IMR-90 (cell line): ENCODE results near the gene NDUFS7. TPM values are rescaled to one million over a fixed set of nuclear protein-coding genes. Genes with fewer than 3 reads are reported as not detected.

Source experiments
- ATAC-seq: fragments of 200-7000 bp; cut with Tn5 transposase; 2 replicates; pipeline ENCODE4 v1.9.1; 2020; ENCODE audit warnings: low read depth, mild to moderate bottlenecking, moderate library complexity
- BruUV-seq: library from RNA; stranded (reverse); fragments of 400-500 nt; replicated peaks from 2 replicates; lab custom pipeline; 2021; lab: Mats Ljungman, UMichigan
- CTCF ChIA-PET: fragments of 300-600 bp; formaldehyde crosslinking; extraction: SDS; loops from one replicate; lab custom pipeline; 2021; ENCODE audit warnings: antibody characterized with exemption; lab: Yijun Ruan, JAX
- POLR2A ChIA-PET: fragments of 300-600 bp; sonication (Branson Sonifier 250); formaldehyde crosslinking; loops from one replicate; lab custom pipeline; 2022; ENCODE audit warnings: antibody characterized with exemption; ENCODE audit not compliant: unreplicated experiment; lab: Charles Lee
- DNase-seq: peaks from one replicate; pipeline ENCODE4 v3.0.0; 2013
- H2AFZ ChIP-seq: replicated peaks from 2 replicates; pipeline ENCODE3; 2013; ENCODE audit warnings: low read length, mild to moderate bottlenecking; ENCODE audit not compliant: poor library complexity
- H2AK5ac ChIP-seq: 2 replicates; pipeline ENCODE4 v1.6.1; 2013; ENCODE audit warnings: low read depth, low read length, inconsistent platforms
- H2AK9ac ChIP-seq: replicated peaks from 2 replicates; pipeline ENCODE3; 2013; ENCODE audit warnings: mild to moderate bottlenecking, low read depth, low read length, moderate library complexity; ENCODE audit not compliant: poor library complexity
- H2BK120ac ChIP-seq: 2 replicates; pipeline ENCODE4 v1.6.1; 2013; ENCODE audit warnings: low read depth, low read length, inconsistent platforms
- H2BK15ac ChIP-seq: 3 replicates; pipeline ENCODE4 v1.6.1; 2013; ENCODE audit warnings: low read depth, low read length, inconsistent platforms
- H2BK20ac ChIP-seq: 2 replicates; pipeline ENCODE4 v1.6.1; 2013; ENCODE audit warnings: low read depth, mild to moderate bottlenecking, inconsistent platforms, low read length, moderate library complexity
- H2BK5ac ChIP-seq: 2 replicates; pipeline ENCODE4 v1.6.1; 2013; ENCODE audit warnings: mild to moderate bottlenecking, low read depth, low read length, inconsistent platforms; ENCODE audit not compliant: poor library complexity, severe bottlenecking
- H3K14ac ChIP-seq: replicated peaks from 2 replicates; pipeline ENCODE4 v1.6.1; 2013; ENCODE audit warnings: low read depth, low read length, inconsistent platforms
- H3K18ac ChIP-seq: 2 replicates; pipeline ENCODE4 v1.6.1; 2013; ENCODE audit warnings: low read depth, low read length, control low read depth
- H3K23ac ChIP-seq: 2 replicates; pipeline ENCODE4 v1.6.1; 2013; ENCODE audit warnings: low read depth, low read length, inconsistent platforms
- H3K27ac ChIP-seq: 2 replicates; pipeline ENCODE4 v1.5.1; 2013; ENCODE audit warnings: mild to moderate bottlenecking, control low read depth, low read length; ENCODE audit not compliant: insufficient read depth
- H3K27me3 ChIP-seq: 2 replicates; pipeline ENCODE4 v1.6.1; 2013; ENCODE audit warnings: low read length; ENCODE audit not compliant: control insufficient read depth, insufficient read depth
- H3K36me3 ChIP-seq: 2 replicates; pipeline ENCODE4 v1.6.1; 2013; ENCODE audit warnings: low read length, mixed read lengths; ENCODE audit not compliant: control insufficient read depth, insufficient read depth
- H3K4ac ChIP-seq: 2 replicates; pipeline ENCODE4 v1.6.1; 2013; ENCODE audit warnings: low read depth, low read length, inconsistent platforms
- H3K4me1 ChIP-seq: 2 replicates; pipeline ENCODE4 v1.6.1; 2013; ENCODE audit warnings: low read length, mixed read lengths; ENCODE audit not compliant: control insufficient read depth, insufficient read depth
- H3K4me2 ChIP-seq: 2 replicates; pipeline ENCODE4 v1.6.1; 2013; ENCODE audit warnings: low read depth, mild to moderate bottlenecking, control low read depth, low read length, moderate library complexity
- H3K4me3 ChIP-seq: 2 replicates; pipeline ENCODE4 v1.5.1; 2013; ENCODE audit warnings: low read depth, mild to moderate bottlenecking, control low read depth, low read length, moderate library complexity; ENCODE audit not compliant: insufficient read depth
- H3K56ac ChIP-seq: 2 replicates; pipeline ENCODE4 v1.6.1; 2013; ENCODE audit warnings: low read length, inconsistent platforms; ENCODE audit not compliant: insufficient read depth; ENCODE audit errors: extremely low read depth
- H3K79me1 ChIP-seq, 2 experiments: 2 replicates each; pipeline ENCODE4 v1.6.1; 2013; ENCODE audit warnings: low read length in 2 of 2, inconsistent platforms in 1 of 2, low read depth in 1 of 2
- H3K9ac ChIP-seq: 2 replicates; pipeline ENCODE4 v1.6.1; 2013; ENCODE audit warnings: low read depth, low read length, control low read depth
- H3K9me1 ChIP-seq: 2 replicates; pipeline ENCODE4 v1.6.1; 2013; ENCODE audit warnings: low read length, inconsistent platforms; ENCODE audit not compliant: insufficient read depth
- H3K9me3 ChIP-seq: 2 replicates; pipeline ENCODE4 v1.6.1; 2013; ENCODE audit warnings: low read length; ENCODE audit not compliant: control insufficient read depth, insufficient read depth
- H4K20me1 ChIP-seq: 2 replicates; pipeline ENCODE4 v1.6.1; 2013; ENCODE audit warnings: low read length, inconsistent platforms; ENCODE audit not compliant: insufficient read depth
- H4K5ac ChIP-seq: 2 replicates; pipeline ENCODE4 v1.6.1; 2013; ENCODE audit warnings: mild to moderate bottlenecking, low read depth, low read length, control low read depth
- H4K8ac ChIP-seq, 2 experiments: 2 replicates each; pipeline ENCODE4 v1.6.1; 2013; ENCODE audit warnings: low read depth in 2 of 2, low read length in 2 of 2, control low read depth in 1 of 2, inconsistent platforms in 1 of 2
- H4K91ac ChIP-seq: 2 replicates; pipeline ENCODE4 v1.6.1; 2013; ENCODE audit warnings: low read depth, low read length, inconsistent platforms; ENCODE audit not compliant: insufficient read depth
- MXI1 ChIP-seq: IDR thresholded peaks from 2 replicates; pipeline ENCODE4 v1.6.1; 2012; ENCODE audit warnings: low read depth, mild to moderate bottlenecking, low read length, moderate library complexity, borderline replicate concordance
- WGBS, 2 experiments: methylation state at CpG; one replicate each; pipeline versions ENCODE4 v1.1.5 to v1.1.7; 2013; ENCODE audit warnings: missing lambda C conversion rate in 2 of 2; ENCODE audit not compliant: insufficient read length in 1 of 2; ENCODE audit errors: extremely low coverage in 2 of 2; 5-methylcytosine and 5-hydroxymethylcytosine counted together
- dilution Hi-C: fragments of 300-500 bp; cut with HindIII; formaldehyde crosslinking; loops from one replicate; pipeline ENCODE4 v1.14.3; 2018; ENCODE audit warnings: low sequenced_read_pairs; ENCODE audit not compliant: unreplicated experiment
- in situ Hi-C: fragments of 300-500 bp; cut with MboI; formaldehyde crosslinking; loops from 3 replicates; pipeline ENCODE4 v1.14.3; 2019; ENCODE audit warnings: low sequenced_read_pairs, inconsistent platforms, mixed read lengths
- intact Hi-C: fragments of 100-400 bp; cut with micrococcal nuclease; formaldehyde crosslinking; loops from 2 replicates; pipeline ENCODE4 v1.10.0; 2022
- polyA plus RNA-seq, 3 experiments: library from polyadenylated mRNA; depleted of rRNA; stranded (reverse); fragments of >200 nt; gene quantifications; 2 replicates each; pipeline ENCODE4 v1.2.3, GENCODE V29; 2012; ENCODE audit warnings: low replicate concordance in 1 of 3
- total RNA-seq: library from RNA; depleted of rRNA; stranded (reverse); fragments of >200 nt; gene quantifications from 2 replicates; pipeline ENCODE4 v1.2.3, GENCODE V29; 2012

The NDUFS7 gene
- total and polyA plus RNA-seq, 2 of the 4 experiments (the other 2 are of a cell fraction), result 60.8 to 136 TPM

DNA sequence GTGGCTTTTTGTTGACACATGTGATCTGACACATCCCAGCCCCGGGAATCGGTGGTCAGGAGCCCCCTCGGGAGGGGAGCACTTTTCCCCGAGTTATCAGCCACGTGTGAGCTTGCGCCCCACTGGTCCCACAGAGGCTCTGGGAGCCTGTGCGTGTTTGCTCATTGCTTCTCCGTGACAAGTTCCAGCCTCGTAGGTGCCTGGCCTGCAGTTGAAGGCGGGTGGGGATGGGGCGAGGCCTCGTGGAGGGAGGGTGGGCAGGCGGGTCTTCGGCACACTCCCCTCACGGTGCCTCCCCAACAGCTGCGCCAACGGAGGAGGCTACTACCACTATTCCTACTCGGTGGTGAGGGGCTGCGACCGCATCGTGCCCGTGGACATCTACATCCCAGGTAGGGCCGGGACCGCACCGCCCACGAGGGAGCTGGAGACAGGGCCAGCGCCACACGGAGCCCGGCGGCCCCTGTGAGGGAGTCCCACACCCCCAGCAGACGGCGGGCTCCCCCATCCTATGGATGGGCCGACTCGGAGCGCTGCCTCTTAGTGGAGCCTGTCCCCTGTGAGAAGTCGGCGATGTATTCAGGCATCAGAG, 9.3 kb downstream of the NDUFS7 start:
- Histone ChIP-seq H3K9me3 (no peaks in the 10 kb centered on the region), H2BK15ac (no peak overlapping the region), H3K79me1 (peaks cover 0 to 12% of the 10 kb centered on the region in 2 experiments; a peak in 2 of 4 replicates), H4K20me1 (no peaks in the 10 kb centered on the region; the same call in 1 of the 2 replicates), H3K36me3 (peaks cover 24% of the 10 kb centered on the region), H3K4me3 (no peak overlapping the region), H2AFZ (no peak overlapping the region), H4K8ac (no peak overlapping the region), H3K56ac (no peak overlapping the region), H4K91ac (no peak overlapping the region), H3K4ac (no peak overlapping the region), H2BK5ac (no peak overlapping the region), H2BK20ac (no peak overlapping the region), H3K27ac (no peak overlapping the region), H3K9me1 (peaks cover 4% of the 10 kb centered on the region; the same call in 1 of the 2 replicates), H3K4me2 (no peak overlapping the region), H2AK5ac (no peak overlapping the region), H3K4me1 (no peaks in the 10 kb centered on the region), H2BK120ac (no peak overlapping the region), H4K5ac (no peak overlapping the region), H2AK9ac (no peak overlapping the region), H3K23ac (no peak overlapping the region), H3K18ac (no peak overlapping the region), H3K27me3 (no peaks in the 10 kb centered on the region), H3K9ac (no peak overlapping the region), H3K14ac (no peak overlapping the region)
- intact Hi-C loops, result no loop called here
- no peak for DNase-seq
- no peak for ATAC-seq
- ChIA-PET POLR2A (no interaction called here), CTCF (no interaction called here)
- no TSS peak for BruUV-seq
- dilution Hi-C loops, result no loop called here
- TF ChIP-seq MXI1, result no peak
- 92% methylated on average over 9 of the region's 37 CpGs; no CpG with 5 or more reads in 1 of the 2 experiments for WGBS, 2 experiments
- in situ Hi-C loops, result no loop called here
